Liver (tissue), 9 donors: ENCODE data around the gene GTF3C4. TPM values are rescaled to one million over a fixed set of nuclear protein-coding genes. Genes with fewer than 3 reads are reported as not detected.

Source experiments
- DNase-seq: peaks from one replicate; pipeline ENCODE4 v3.0.0-alpha.2; 2017; ENCODE audit warnings: low spot score
- H3K27ac ChIP-seq, 2 donors: one replicate each; pipeline ENCODE4 v1.7.0; 2013; ENCODE audit warnings: inconsistent platforms in 2 of 2, low read length in 2 of 2, control low read depth in 1 of 2, low read depth in 1 of 2, mild to moderate bottlenecking in 1 of 2
- H3K27me3 ChIP-seq, 4 donors: one replicate each; pipeline versions ENCODE4 v1.6.1 to v1.7.0; 2013; ENCODE audit warnings: low read length in 3 of 4, inconsistent platforms in 1 of 4, mild to moderate bottlenecking in 1 of 4, moderate library complexity in 1 of 4; ENCODE audit not compliant: control insufficient read depth in 4 of 4, insufficient read depth in 4 of 4
- H3K36me3 ChIP-seq, 4 donors: one replicate each; pipeline versions ENCODE4 v1.6.1 to v1.7.0; 2013; ENCODE audit warnings: low read length in 3 of 4, mild to moderate bottlenecking in 3 of 4, low read depth in 1 of 4, moderate library complexity in 1 of 4; ENCODE audit not compliant: control insufficient read depth in 4 of 4, insufficient read depth in 3 of 4
- H3K4me1 ChIP-seq, 4 donors: one replicate each; pipeline versions ENCODE4 v1.6.1 to v1.7.0; 2013; ENCODE audit warnings: low read length in 3 of 4, mild to moderate bottlenecking in 3 of 4, moderate library complexity in 1 of 4; ENCODE audit not compliant: control insufficient read depth in 4 of 4, insufficient read depth in 4 of 4
- H3K4me3 ChIP-seq, 3 donors: one replicate each; pipeline versions ENCODE4 v1.6.1 to v1.7.0; 2013; ENCODE audit warnings: low read length in 3 of 3, control low read depth in 1 of 3, low read depth in 1 of 3, mild to moderate bottlenecking in 1 of 3
- H3K9ac ChIP-seq, 2 donors: one replicate each; pipeline ENCODE4 v1.7.0; 2013; ENCODE audit warnings: low read length in 2 of 2, mild to moderate bottlenecking in 2 of 2, moderate library complexity in 2 of 2, control low read depth in 1 of 2, low read depth in 1 of 2
- H3K9me3 ChIP-seq, 4 donors: one replicate each; pipeline versions ENCODE4 v1.6.1 to v1.7.0; 2013; ENCODE audit warnings: low read length in 3 of 4; ENCODE audit not compliant: control insufficient read depth in 4 of 4
- FOXA1 ChIP-seq: IDR thresholded peaks from 2 replicates; pipeline ENCODE4 v1.6.1; 2016; ENCODE audit warnings: antibody characterized with exemption
- GABPA ChIP-seq, 2 donors: IDR thresholded peaks in 1 of 2; conservative IDR thresholded peaks in 1 of 2; 2 replicates each; pipeline ENCODE4 v1.6.1; 2016; ENCODE audit warnings: antibody characterized with exemption in 2 of 2, mild to moderate bottlenecking in 1 of 2, moderate library complexity in 1 of 2
- HNF4A ChIP-seq, 2 donors: conservative IDR thresholded peaks; 2 replicates each; pipeline ENCODE4 v1.6.1; 2016; ENCODE audit warnings: antibody characterized with exemption in 2 of 2, mild to moderate bottlenecking in 2 of 2
- JUND ChIP-seq, 2 donors: IDR thresholded peaks; 2 replicates each; pipeline ENCODE4 v1.6.1; 2016; ENCODE audit warnings: antibody characterized with exemption in 2 of 2
- NR2F2 ChIP-seq: IDR thresholded peaks from 2 replicates; pipeline ENCODE4 v1.6.1; 2016; ENCODE audit warnings: antibody characterized with exemption
- RAD21 ChIP-seq, 2 donors: IDR thresholded peaks; 2 replicates each; pipeline ENCODE4 v1.6.1; 2016; ENCODE audit warnings: antibody characterized with exemption in 2 of 2, mild to moderate bottlenecking in 2 of 2
- REST ChIP-seq: IDR thresholded peaks from 2 replicates; pipeline ENCODE4 v1.6.1; 2016; ENCODE audit warnings: antibody characterized with exemption, mild to moderate bottlenecking
- RXRA ChIP-seq, 2 donors: IDR thresholded peaks; 2 replicates each; pipeline ENCODE4 v1.6.1; 2017 to 2018; ENCODE audit warnings: antibody characterized with exemption in 2 of 2, mild to moderate bottlenecking in 1 of 2
- SP1 ChIP-seq: IDR thresholded peaks from 2 replicates; pipeline ENCODE4 v1.6.1; 2018; ENCODE audit warnings: antibody characterized with exemption, mild to moderate bottlenecking
- TAF1 ChIP-seq: conservative IDR thresholded peaks from 2 replicates; pipeline ENCODE4 v1.6.1; 2016; ENCODE audit warnings: antibody characterized with exemption, mild to moderate bottlenecking
- YY1 ChIP-seq: IDR thresholded peaks from 2 replicates; pipeline ENCODE4 v1.6.1; 2016; ENCODE audit warnings: antibody characterized with exemption, mild to moderate bottlenecking
- ZBTB33 ChIP-seq: IDR thresholded peaks from 2 replicates; pipeline ENCODE4 v1.6.1; 2016; ENCODE audit warnings: antibody characterized with exemption
- WGBS: extraction: QIAGEN DNeasy Blood & Tissue Kit; methylation state at CpG from one replicate; pipeline ENCODE4 v1.1.7; 2013; 5-methylcytosine and 5-hydroxymethylcytosine counted together
- polyA plus RNA-seq, 2 donors: library from polyadenylated mRNA; stranded (reverse) in 1 of 2; unstranded in 1 of 2; fragments of 200-250 nt in 1 of 2; fragments of >200 nt in 1 of 2; fragmentation: Nextera tagmentation in 1 of 2; extraction: Ambion mirVana in 1 of 2; gene quantifications; one replicate each; pipeline versions ENCODE4 v1.2.1 to v1.2.3, GENCODE V29; 2013 to 2015
- total RNA-seq, 2 donors: library from RNA; depleted of rRNA; stranded (reverse); fragments of >200 nt; gene quantifications; one replicate each; pipeline ENCODE4 v1.2.3, GENCODE V29; 2014
- TF ChIP-seq, protein P1 (sequence below): fragments of 150-350 bp; IDR thresholded peaks from 2 replicates; pipeline ENCODE4 v1.5.1; 2017; ENCODE audit warnings: improper control_type of control experiment, low read depth, low read length; ENCODE audit not compliant: missing input control
- TF ChIP-seq, protein P2 (sequence below): IDR thresholded peaks from 2 replicates; pipeline ENCODE4 v1.6.1; 2016; ENCODE audit warnings: antibody characterized with exemption
- donor health status: healthy.
- donor health status: healthy.
- donor health status: healthy.
- donor health status: healthy.
- donor health status: healthy.

GTF3C4 gene
- total and polyA plus RNA-seq, 4 donors, result 1.4 to 7.2 (median 5.0) TPM

GRCh38 chr9:132721661-132722060 lies 51.4 kb downstream of the GTF3C4 start (continued):
- TF ChIP-seq ZBTB33, result no peak
- no peak for TF ChIP-seq HNF4A (conservative IDR thresholded peaks at IDR 0.05)

DNA sequence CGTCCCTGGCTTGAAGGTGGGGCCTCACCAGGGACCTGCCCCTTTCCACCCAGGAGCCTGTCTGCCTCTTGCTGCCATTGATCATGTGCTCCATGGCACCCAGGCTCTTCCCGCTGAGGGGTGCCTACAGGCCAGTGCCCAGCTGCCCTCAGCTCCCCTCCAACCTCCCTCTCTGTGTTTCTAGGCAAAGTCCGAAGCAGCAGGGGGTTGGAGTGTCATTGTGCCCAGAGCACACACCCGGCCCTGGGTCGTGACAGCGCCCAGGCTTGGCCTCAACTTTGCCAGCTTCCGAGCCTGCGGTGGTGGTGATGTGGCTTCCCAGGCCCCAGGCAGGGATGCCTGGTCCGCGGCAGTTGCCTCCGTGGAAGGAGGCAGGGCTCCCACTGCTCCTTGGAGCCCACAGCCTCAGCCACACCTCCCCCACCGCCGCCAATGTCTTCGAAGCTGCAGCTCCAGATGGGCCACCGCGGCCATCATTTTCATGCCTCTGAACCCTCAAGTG lies 52.4 kb downstream of the GTF3C4 start:
- H3K4me3 ChIP-seq, result no peak overlapping the region
- H3K27ac ChIP-seq, result no peak overlapping the region
- whole genome bisulfite sequencing, result 82% methylated on average over 16 of the region's 16 CpGs
- H3K36me3 ChIP-seq, result no peaks in the 10 kb centered on the region
- TF ChIP-seq FOXA1 (no peak), TAF1 (no peak), SP1 (no peak), YY1 (no peak), NR2F2 (no peak), RAD21 (IDR thresholded peaks at IDR 0.05) (no peak), HNF4A (conservative IDR thresholded peaks at IDR 0.05) (no peak), GABPA (IDR thresholded peaks at IDR 0.05 in 1 of 2, conservative IDR thresholded peaks at IDR 0.05 in 1 of 2) (no peak), JUND (IDR thresholded peaks at IDR 0.05) (no peak), ZBTB33 (no peak), RXRA (IDR thresholded peaks at IDR 0.05) (no peak), REST (no peak)
- TF ChIP-seq, protein P1, sequence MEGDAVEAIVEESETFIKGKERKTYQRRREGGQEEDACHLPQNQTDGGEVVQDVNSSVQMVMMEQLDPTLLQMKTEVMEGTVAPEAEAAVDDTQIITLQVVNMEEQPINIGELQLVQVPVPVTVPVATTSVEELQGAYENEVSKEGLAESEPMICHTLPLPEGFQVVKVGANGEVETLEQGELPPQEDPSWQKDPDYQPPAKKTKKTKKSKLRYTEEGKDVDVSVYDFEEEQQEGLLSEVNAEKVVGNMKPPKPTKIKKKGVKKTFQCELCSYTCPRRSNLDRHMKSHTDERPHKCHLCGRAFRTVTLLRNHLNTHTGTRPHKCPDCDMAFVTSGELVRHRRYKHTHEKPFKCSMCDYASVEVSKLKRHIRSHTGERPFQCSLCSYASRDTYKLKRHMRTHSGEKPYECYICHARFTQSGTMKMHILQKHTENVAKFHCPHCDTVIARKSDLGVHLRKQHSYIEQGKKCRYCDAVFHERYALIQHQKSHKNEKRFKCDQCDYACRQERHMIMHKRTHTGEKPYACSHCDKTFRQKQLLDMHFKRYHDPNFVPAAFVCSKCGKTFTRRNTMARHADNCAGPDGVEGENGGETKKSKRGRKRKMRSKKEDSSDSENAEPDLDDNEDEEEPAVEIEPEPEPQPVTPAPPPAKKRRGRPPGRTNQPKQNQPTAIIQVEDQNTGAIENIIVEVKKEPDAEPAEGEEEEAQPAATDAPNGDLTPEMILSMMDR, result no peak
- TF ChIP-seq, protein P2, sequence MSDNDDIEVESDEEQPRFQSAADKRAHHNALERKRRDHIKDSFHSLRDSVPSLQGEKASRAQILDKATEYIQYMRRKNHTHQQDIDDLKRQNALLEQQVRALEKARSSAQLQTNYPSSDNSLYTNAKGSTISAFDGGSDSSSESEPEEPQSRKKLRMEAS, result no peak
- no peak overlapping the region for H3K9ac ChIP-seq
- no peaks in the 10 kb centered on the region for H3K4me1 ChIP-seq
- DNase-seq, result no peak
- no peaks in the 10 kb centered on the region for H3K9me3 ChIP-seq
- H3K27me3 ChIP-seq, result peaks cover 0 to 2% (median 0%) of the 10 kb centered on the region in 4 donors
